NOMO-1 treated with DMSO at 0.1 percent for 48 hours (cell line): ENCODE measurements around the gene DIPK1B.

Experiments
- DNase-seq: peaks from one replicate; lab custom pipeline; 2025; ENCODE audit not compliant: unreplicated experiment; lab: John Stamatoyannopoulos, UW

The DIPK1B gene

DNA sequence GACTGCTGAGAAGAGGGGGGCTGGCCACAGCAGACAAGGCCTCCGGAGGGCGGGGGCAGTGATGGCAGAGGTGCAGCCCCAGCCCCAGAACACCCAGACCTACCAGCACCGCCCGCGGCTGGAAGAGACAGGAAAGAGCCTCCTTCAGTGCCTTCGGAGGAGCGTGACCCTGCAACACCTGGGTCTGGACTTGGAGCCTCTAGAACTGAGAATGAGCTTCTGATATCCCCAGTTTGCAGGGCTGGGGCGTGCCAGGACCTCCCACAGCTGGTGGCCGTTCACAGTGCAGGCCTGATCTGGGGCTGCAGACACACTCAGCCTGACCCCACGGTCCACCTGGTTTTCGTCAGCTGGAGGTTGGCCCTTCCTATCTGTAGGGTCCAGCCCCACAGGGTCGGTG, 21.2 kb downstream of the DIPK1B start:
- no peak for DNase-seq

DNA sequence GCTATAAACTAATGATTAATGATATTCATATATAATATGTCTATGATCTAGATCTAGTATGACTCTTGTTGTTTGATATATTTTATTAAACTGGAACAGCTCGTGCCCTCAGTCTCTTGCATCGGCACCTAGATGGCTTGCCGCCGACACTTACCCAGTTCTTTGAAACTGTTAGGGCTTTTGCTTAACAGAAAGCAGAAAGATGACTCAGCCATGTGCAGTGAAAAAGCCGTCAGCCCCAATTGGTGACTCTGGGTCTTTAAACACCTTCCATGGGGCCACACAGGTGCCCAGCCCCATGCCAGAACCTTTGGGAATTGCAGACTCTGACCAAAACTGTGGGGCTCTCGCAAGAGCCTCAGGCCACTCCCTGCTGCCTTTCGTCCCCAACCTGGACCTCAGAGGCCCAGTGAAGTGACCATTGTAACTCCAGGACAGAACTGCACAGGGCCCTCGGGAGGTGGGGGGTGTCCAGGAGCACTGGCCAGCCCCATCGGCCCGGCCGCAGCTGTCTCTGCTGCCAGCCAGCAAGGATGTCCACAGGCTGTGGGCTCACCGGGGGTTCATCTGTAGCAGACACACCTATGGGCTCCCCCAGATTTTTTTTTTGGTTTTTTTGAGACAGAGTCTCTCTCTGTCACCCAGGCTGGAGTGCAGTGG, 22.6 kb downstream of the DIPK1B start:
- DNase-seq, result no peak

DNA sequence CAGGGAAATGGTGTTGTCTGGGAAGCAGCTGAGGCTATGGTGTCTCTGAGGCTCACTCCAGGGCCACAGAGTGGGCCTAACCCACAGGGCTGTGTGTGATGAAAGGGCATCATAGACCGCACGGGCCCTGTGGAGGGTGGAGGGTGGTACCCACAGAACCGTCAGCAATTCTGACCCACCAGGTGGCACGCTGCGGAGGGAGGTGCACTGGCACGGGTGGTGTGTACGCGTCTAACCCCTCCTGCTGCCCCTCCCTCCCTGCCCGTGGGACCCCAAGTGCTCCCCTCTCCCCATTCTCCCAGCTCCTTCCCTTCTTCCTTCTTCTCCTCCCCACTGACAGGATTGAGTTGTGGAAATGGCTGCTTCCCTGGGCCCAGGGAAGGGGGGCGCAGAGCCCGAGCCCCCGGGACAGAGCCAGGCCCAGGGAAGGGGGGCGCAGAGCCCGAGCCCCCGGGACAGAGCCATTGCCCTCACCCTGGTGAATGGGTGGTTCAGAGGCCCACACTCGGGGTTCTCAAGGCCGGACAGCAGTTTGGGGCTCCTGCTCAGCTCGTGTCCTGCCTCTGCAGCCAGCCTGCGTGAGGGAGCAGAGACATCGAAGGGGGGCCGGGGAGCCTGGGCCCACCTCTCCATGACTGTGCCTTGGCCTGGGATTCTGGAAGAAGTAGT, 23.6 kb downstream of the DIPK1B start:
- no peak for DNase-seq

DNA sequence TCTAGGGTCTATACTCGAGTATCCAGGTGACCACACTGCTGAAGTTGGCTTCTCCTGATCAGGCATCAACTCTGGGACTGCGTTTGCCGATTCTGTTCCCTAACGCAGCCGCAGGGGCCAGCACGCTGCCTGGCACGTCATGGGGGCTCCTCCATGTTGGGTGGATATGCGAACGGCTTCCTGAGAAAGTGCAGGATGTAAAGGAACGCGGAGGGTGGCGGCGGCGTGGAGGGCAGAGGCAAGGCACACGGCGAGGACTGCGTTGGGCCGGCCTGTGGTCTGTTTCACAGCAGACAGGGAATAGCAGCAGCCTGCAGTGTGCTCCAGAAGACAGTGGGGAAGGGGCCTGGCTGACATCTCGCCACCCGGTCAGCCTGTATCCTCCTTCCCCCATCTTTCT, 26.6 kb downstream of the DIPK1B start:
- no peak for DNase-seq

DNA sequence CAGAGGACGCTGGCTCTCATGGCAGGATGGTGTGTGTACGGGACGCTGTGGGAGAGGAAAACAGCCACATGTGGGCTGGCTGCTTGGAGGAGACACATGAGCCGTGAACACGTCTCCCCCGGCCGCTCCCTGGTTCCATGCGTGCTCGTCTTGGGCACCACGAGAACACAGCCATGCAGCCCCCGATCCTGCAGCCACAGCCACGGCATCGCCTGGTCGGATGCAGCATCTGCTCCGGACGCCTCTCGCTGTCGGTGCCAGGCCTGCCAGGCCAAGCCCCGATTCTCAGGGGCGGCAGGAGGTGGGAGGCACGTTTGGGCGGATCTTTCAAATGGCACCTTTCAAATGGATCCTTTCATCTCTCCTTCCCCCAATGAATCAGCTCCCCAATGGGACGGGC, 27.1 kb downstream of the DIPK1B start:
- no peak for DNase-seq

DNA sequence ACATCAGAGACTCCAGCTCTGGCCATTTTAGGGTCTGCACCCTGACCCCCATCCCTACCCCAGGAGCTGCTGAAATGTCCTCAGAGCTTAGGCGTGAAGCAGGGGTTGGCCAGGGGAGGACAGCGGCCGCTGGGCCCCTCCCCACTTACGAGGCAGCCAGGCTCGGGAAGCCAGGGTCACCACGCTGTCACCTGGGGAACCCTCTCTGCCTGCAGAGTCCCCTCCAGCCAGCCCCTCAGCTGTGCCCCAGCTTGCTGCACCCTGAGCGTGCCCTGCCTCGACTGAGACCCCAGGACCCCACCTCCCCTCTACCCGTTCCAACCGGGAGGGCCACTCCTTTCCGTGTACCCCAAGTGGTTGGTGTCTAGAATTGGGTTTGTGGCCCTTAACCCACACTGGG, 27.7 kb downstream of the DIPK1B start:
- no peak for DNase-seq

DNA sequence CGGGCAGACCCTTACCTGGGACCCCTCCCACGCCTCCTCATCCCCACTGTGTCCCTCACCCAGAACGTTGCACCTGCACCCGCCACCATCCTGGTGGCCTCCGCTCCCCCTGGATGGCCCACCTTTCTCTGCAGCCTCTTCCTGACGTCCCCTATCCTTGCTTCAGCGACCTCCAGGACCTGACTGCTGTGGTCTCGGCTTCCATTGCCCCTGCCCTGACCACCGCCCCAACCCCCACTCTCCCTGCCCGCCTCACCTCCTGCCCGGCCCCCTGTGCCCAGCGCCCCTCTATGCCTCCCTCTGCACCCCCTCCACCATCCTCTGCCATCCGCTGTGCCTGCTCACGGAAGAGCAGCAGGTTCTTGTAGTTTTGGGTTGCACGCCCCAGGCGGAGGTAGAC, 28.1 kb downstream of the DIPK1B start:
- DNase-seq, result no peak

DNA sequence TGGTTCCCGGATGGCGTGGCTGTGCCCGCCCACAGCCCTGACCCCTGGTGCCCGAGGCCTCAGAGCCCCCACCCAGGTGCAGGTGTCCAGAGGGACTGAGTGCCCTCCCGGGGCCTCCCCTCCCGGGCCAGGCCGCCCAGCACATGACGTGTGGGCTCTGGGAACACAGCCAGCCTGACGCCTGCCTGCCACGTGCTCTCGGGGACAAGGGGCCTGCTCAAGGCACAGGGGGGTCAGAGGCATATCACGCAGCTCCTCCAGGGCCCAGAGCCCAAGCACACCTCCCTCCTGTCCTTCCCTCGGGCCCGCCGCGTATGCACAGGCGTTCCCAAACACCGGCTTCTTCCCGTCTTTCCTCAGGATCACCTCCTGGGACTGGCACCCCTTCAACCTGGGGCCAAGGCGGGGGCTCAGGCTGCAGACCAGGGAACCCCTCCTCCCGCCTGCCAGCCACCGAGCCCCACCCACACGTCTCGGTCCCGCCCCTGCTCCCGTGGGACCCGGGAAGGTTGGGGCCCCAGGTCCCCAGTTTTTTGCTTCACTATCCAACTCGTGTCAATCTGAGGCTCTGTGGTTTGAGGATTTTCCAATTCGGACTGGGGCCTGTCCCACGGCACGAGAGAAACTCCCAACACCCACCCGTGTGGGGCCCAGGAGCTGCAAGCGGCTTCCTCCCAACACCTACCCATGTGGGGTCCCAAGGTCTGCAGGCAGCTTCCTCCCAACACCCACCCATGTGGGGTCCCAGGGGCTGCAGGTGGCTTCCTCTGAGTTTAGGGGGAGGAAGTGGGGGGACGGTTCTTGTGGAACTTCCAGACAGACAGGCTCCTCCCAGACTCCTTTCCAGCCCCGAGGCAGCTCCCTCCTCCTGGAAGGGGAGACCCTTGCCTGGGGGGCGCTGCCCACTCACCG, 28.9 kb downstream of the DIPK1B start:
- DNase-seq, result no peak

DNA sequence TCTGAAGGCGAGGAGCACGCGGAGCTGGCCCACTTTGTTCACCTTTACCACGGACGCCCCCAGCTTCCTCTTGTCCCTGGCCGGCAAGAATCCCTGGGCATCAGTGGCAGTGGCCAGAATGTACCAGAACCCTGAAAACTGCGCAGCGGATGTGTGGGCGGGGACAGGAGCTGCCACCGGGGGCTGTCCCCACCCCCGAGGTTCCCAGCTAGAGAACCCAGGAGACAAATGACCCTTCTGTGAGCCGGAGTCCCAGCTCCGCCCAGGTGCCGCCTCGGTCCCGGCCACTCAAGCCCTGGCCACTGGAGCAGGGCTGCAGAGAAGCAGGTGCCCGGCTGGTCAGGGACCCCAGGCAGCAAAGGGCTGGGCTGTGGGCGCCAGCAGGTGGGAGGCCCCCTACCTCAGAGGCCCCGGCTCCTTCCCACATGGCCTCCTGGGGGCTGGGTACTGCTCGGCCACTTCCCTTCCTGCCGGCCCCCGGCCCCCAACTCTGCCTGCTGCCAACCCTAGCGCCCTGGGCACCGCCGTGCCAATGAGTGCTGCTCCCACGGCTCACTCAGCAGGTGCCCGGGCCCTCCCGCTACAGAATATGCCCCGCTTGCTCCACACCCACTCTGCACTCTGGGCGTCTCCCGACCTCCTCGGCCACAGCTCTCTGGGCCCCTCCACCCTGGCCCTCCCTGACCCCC, 29.7 kb downstream of the DIPK1B start:
- no peak for DNase-seq

DNA sequence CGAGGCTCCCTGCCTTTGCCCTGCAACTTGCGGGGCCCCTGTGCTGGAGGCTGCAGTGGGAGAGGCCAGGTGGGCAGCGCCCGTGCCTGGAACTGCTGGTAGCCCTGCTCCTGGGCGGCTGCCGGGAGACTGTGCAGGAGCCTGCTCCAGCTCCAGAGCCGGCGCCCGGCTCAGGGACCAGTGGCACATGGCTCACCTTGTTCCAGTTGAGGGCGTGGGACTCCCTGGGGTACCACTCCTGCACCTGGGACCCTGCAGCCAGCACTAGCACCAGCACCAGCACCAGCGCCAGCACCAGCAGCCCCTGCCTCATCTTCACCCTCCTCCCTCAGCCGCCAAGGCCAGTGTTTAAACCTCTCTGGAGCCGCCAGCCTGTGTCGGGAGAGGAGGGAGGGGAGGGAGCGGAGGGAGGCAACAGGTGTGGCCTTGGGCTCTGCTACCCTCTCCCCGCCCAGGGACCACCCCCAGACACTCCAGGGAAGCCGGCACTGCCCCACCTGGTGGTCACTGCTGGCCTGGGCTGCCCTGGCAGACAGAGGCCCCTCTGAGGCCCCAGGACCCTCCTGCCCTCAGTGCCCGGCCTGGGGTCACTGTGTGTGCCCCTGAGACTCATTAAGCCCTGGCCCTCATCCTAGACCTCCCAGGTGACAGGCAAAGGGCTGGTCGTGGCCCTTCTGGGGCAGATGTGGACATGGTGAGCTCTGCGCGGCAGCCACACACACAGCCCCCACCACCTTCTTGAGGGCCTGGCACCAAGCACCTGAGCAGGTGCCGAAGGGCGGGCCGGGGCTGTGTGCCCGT, 30.4 kb downstream of the DIPK1B start, which contains the start of gene LCN10:
TSS of gene LCN10 (minus strand) at position 350 of the 801 bp plus-strand sequence. CDS start at position 313, 37 bp downstream.
- no peak for DNase-seq

DNA sequence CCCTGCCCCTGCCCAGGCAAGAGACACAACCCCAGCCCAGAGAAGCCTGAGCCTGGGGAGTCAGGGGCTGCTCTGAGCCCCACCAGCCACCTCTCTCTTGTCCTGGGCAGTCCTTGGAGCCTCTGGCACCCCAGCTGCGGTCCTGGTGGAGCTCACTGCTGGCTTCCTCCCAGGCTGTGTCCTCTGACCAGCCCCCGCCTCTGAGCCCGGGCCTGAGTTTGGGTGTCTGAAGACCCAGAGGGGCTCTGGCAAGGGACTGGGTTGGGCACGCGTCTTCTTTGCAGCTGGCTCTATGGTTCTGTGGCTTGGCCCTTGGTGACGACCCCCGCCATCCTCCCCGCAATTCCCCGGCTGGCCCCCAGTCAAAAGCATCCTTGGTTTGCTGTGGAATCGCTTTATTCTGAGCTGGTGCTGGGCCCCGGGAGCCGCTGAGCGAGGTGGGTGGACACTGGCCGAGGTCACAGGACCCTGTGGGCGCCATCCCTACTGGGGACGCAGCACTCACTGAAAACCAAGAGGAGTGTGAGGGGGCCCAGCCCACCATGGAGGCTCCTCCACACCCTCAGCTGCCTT, 31.4 kb downstream of the DIPK1B start:
- DNase-seq, result no peak

DNA sequence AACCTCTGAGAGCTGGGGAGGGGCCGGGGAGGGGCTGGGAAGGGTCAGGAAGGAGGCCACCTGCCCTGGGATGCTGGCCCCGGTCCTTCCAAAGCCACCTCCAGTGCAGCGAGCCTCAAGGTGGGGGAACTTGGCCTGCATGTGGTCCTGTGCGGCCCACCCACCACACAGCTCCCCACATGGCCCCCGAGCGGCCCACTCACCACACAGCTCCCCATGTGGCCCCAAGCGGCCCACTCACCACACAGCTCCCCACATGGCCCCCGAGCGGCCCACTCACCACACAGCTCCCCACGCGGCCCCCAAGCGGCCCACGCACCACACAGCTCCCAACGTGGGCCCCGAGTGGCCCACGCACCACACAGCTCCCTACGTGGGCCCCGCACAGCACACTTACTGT, 32.4 kb downstream of the DIPK1B start:
- DNase-seq, result no peak

DNA sequence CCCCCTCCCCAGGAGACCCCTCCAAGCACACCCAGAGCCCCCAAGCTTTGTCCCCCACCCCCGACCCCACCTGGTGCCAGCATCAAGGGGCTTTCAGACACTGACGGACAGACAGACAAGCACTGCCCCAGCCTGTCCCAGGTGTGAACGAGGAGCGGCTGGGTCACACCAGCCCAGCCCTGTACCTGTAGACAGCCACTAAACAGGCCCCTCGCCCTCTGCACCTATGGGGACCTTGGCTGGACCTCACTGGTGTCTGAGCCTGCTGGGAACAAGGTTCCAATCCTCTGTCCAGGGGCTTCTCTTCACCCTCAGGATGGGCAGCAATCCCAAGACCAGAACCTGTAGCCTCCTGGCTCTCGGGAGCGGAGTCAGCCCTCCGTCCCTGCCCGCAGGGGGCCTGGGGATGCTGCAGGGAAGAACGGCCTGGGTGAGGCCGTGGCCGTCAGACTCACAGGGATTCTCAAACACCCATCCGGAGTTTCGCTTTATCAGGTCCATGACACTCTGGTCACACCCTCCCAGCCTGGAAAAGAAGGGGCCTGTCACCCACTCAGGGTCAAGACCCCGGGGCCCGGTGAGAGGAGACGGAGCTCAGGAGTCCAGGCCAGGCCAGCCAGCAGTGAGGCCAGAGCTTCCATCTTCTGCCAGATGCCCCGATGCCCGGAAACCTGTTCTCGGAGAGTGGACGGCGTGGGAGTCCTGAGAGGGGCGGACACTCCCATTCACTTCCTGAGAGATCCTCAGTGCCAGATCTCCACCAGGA, 33.2 kb downstream of the DIPK1B start:
- DNase-seq, result no peak

DNA sequence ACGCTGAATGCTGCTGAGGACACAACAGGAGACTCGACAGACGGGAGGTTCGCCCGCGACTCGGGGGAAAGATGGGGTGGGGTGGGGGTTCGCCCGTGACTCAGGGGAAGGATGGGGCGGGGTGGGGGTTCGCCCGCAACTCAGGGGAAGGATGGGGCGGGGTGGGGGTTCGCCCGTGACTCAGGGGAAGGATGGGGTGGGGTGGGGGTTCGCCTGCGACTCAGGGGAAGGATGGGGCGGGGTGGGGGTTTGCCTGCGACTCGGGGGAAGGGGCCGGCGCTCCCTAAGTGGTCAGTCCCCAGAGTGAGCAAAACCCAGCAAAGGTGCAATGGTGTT, 33.8 kb downstream of the DIPK1B start:
- no peak for DNase-seq

DNA sequence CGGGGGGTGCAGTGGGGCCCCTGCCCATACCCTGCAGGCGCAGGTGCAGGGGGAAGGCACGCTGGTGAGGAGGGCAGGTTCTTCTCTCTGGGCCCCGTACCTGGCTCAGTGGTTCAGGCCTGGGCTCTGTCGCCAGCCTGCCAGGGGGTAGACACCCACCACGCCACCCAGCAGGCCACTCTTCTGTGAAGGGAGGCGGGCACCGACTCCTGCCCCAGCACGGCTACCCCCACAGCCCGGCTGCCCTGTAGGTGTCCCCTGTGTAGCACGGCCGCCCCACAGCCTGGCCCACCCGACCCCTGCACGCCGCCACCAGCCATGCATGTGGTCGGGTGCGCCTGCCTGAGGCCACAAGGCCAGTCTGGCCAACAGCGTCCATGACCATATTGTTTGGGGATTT, 34.2 kb downstream of the DIPK1B start:
- DNase-seq, result no peak

DNA sequence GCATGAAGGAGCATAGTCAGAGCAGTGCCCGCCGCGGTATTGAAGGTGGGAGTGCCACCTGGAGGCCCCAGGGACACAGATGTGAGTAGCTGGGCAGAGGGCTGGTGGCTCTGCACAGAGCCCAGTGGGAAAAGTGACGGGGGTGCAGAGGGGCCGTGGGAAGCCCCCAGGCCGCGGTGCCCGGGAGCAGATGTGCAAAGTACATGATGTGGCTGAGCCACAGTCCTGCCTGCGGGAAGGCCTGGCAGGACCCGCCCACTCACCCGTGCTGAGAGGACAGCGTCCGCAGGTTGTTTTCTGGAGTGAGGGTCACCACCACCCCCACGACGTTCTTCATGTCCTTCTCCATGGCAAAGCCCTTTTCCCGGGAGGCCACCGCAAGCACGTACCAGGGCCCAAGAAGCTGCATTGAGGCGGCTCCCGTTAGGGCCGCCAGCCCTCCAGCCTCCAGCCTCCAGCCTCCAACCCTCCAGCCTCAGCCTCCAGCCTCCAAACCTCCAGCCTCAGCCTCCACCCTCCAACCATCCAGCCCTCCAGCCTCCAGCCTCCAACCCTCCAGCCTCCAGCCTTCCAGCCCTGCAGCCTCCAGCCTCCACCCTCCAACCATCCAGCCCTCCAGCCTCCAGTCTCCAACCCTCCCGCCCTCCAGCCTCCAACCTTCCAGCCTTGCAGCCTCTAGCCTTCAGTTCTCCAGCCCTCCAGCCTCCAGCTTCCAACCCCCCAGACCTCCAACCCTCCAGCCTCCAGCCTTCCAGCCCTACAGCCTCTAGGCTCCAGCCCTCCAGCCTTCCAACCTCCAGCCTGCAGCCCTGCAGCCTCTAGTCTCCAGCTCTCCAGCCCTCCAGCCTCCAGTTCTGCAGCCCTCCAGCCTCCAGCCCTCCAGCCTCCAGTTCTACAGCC, 35.0 kb downstream of the DIPK1B start:
- DNase-seq, result no peak

DNA sequence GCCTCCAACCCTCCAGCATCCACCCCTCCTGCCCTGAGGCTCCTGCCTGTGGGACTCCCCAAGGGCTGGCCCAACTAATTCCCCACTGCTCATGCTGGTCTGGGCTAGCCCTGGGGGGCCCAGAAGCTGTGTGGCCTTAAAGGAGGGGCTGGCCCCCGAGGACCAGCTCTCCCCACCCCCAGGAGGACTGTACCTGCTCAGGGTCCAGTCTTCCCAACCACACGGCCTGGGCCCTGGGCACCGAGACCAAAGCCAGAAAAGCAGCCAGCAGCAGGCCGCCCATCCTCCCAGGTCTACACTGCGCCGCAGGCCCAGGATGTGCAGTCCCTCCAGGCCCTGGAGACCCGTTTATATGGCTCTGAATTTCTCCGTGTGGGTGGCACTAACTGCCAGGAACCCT, 35.8 kb downstream of the DIPK1B start, which contains the start of gene LCN6:
TSS of gene LCN6 (minus strand) at position 325 of the 400 bp plus-strand sequence. CDS start at position 283, 42 bp downstream.
- DNase-seq, result no peak
